H9 (cell line): ENCODE measurements around the gene TRAF2. TPM values are rescaled to one million over a fixed set of nuclear protein-coding genes. Genes with fewer than 3 reads are reported as not detected.

Source experiments
- DNase-seq: peaks from one replicate; pipeline ENCODE4 v3.0.0-alpha.2; 2017
- H2AFZ ChIP-seq: one replicate; pipeline ENCODE4 v1.6.1; 2013; ENCODE audit warnings: mild to moderate bottlenecking, low read length, control low read depth, moderate library complexity
- H2AK5ac ChIP-seq: 2 replicates; pipeline ENCODE4 v1.6.1; 2013; ENCODE audit warnings: low read length, control low read depth, mixed read lengths; ENCODE audit not compliant: insufficient read length
- H2BK120ac ChIP-seq: one replicate; pipeline ENCODE4 v1.6.1; 2013; ENCODE audit warnings: low read depth, mild to moderate bottlenecking, low read length, control low read depth, inconsistent platforms; ENCODE audit not compliant: poor library complexity, severe bottlenecking
- H2BK12ac ChIP-seq: 2 replicates; pipeline ENCODE4 v1.6.1; 2013; ENCODE audit warnings: low read length, control low read depth, mixed read lengths, low read depth; ENCODE audit not compliant: insufficient read length
- H2BK15ac ChIP-seq: 2 replicates; pipeline ENCODE4 v1.6.1; 2013; ENCODE audit warnings: low read depth, low read length, control low read depth
- H2BK20ac ChIP-seq: one replicate; pipeline ENCODE4 v1.6.1; 2013; ENCODE audit warnings: low read depth, mild to moderate bottlenecking, low read length, control low read depth, inconsistent platforms; ENCODE audit not compliant: poor library complexity, severe bottlenecking
- H2BK5ac ChIP-seq: 2 replicates; pipeline ENCODE4 v1.6.1; 2013; ENCODE audit warnings: low read length, control low read depth, mixed read lengths; ENCODE audit not compliant: insufficient read length
- H3K14ac ChIP-seq: 2 replicates; pipeline ENCODE4 v1.6.1; 2013; ENCODE audit warnings: low read length, control low read depth; ENCODE audit not compliant: insufficient read depth
- H3K18ac ChIP-seq: 2 replicates; pipeline ENCODE4 v1.6.1; 2013; ENCODE audit warnings: low read depth, mild to moderate bottlenecking, mixed read lengths, low read length, control low read depth; ENCODE audit not compliant: insufficient read length
- H3K23ac ChIP-seq: 2 replicates; pipeline ENCODE4 v1.6.1; 2013; ENCODE audit warnings: low read length, control low read depth, mixed read lengths, low read depth; ENCODE audit not compliant: insufficient read length
- H3K23me2 ChIP-seq: 2 replicates; pipeline ENCODE4 v1.6.1; 2013; ENCODE audit warnings: low read depth, mild to moderate bottlenecking, mixed read lengths, low read length, control low read depth; ENCODE audit not compliant: insufficient read length, poor library complexity, severe bottlenecking
- H3K27ac ChIP-seq: 2 replicates; pipeline ENCODE4 v1.5.1; 2013; ENCODE audit warnings: low read length, control low read depth, mixed read lengths, low read depth; ENCODE audit not compliant: insufficient read length
- H3K27me3 ChIP-seq: 2 replicates; pipeline ENCODE4 v1.6.1; 2013; ENCODE audit warnings: low read length, control low read depth, inconsistent platforms; ENCODE audit not compliant: insufficient read depth
- H3K4ac ChIP-seq: 2 replicates; pipeline ENCODE4 v1.6.1; 2013; ENCODE audit warnings: low read depth, mild to moderate bottlenecking, control low read depth, inconsistent platforms, low read length, moderate library complexity
- H3K4me1 ChIP-seq: 2 replicates; pipeline ENCODE4 v1.6.1; 2013; ENCODE audit warnings: low read length, control low read depth, inconsistent platforms; ENCODE audit not compliant: insufficient read depth
- H3K4me2 ChIP-seq: 2 replicates; pipeline ENCODE4 v1.6.1; 2013; ENCODE audit warnings: low read length, control low read depth, mixed read lengths; ENCODE audit not compliant: insufficient read length, insufficient read depth
- H3K56ac ChIP-seq: 2 replicates; pipeline ENCODE4 v1.6.1; 2013; ENCODE audit warnings: low read depth, mild to moderate bottlenecking, mixed read lengths, low read length, control low read depth; ENCODE audit not compliant: insufficient read length
- H3K79me1 ChIP-seq: 2 replicates; pipeline ENCODE4 v1.6.1; 2013; ENCODE audit warnings: low read depth, mild to moderate bottlenecking, moderate library complexity, low read length, control low read depth, inconsistent platforms; ENCODE audit not compliant: insufficient read depth, poor library complexity, severe bottlenecking
- H3K79me2 ChIP-seq: 2 replicates; pipeline ENCODE4 v1.6.1; 2013; ENCODE audit warnings: low read length, control low read depth, inconsistent platforms; ENCODE audit not compliant: insufficient read depth
- H3K9ac ChIP-seq: 2 replicates; pipeline ENCODE4 v1.6.1; 2013; ENCODE audit warnings: low read length, control low read depth, mixed read lengths; ENCODE audit not compliant: insufficient read length; ENCODE audit errors: extremely low read depth
- H3K9me3 ChIP-seq: one replicate; pipeline ENCODE4 v1.6.1; 2013; ENCODE audit warnings: low read depth, low read length, inconsistent platforms; ENCODE audit not compliant: control insufficient read depth
- H3T11ph ChIP-seq: one replicate; pipeline ENCODE4 v1.6.1; 2013; ENCODE audit warnings: mild to moderate bottlenecking, low read length, control low read depth, inconsistent platforms
- H4K20me1 ChIP-seq: one replicate; pipeline ENCODE4 v1.6.1; 2013; ENCODE audit not compliant: control insufficient read depth, insufficient read length, insufficient read depth
- H4K5ac ChIP-seq: 2 replicates; pipeline ENCODE4 v1.6.1; 2013; ENCODE audit warnings: low read depth, mild to moderate bottlenecking, mixed read lengths, low read length, control low read depth; ENCODE audit not compliant: insufficient read length
- H4K8ac ChIP-seq: replicated peaks from 2 replicates; pipeline ENCODE4 v1.6.1; 2013; ENCODE audit warnings: low read length, control low read depth, mixed read lengths, low read depth; ENCODE audit not compliant: insufficient read length
- H4K91ac ChIP-seq: 2 replicates; pipeline ENCODE4 v1.6.1; 2013; ENCODE audit warnings: low read depth, mild to moderate bottlenecking, moderate library complexity, mixed read lengths, low read length, control low read depth; ENCODE audit not compliant: insufficient read length
- H3K27ac Mint-ChIP-seq, 3 experiments: 2 replicates in 2 of 3; 3 replicates in 1 of 3; pipeline ENCODE4 v1.8.0; 2020 to 2021; ENCODE audit warnings: mixed read lengths in 3 of 3, mild to moderate bottlenecking in 1 of 3, moderate library complexity in 1 of 3
- H3K27me3 Mint-ChIP-seq: 2 replicates; pipeline ENCODE4 v1.8.0; 2021; ENCODE audit warnings: low read depth, mild to moderate bottlenecking, moderate library complexity, mixed read lengths
- H3K36me3 Mint-ChIP-seq, 3 experiments: 2 replicates in 2 of 3; 3 replicates in 1 of 3; pipeline ENCODE4 v1.8.0; 2020 to 2021; ENCODE audit warnings: low read depth in 3 of 3, mixed read lengths in 3 of 3; ENCODE audit not compliant: insufficient read depth in 1 of 3
- H3K4me1 Mint-ChIP-seq, 2 experiments: 2 replicates each; pipeline ENCODE4 v1.8.0; 2020; ENCODE audit warnings: mixed read lengths in 2 of 2
- H3K4me3 Mint-ChIP-seq, 2 experiments: 2 replicates in 1 of 2; 3 replicates in 1 of 2; pipeline ENCODE4 v1.8.0; 2020 to 2021; ENCODE audit warnings: mild to moderate bottlenecking in 2 of 2, mixed read lengths in 2 of 2, moderate library complexity in 1 of 2
- H3K9me3 Mint-ChIP-seq, 2 experiments: 2 replicates in 1 of 2; 3 replicates in 1 of 2; pipeline ENCODE4 v1.8.0; 2020; ENCODE audit warnings: mild to moderate bottlenecking in 2 of 2, mixed read lengths in 2 of 2, moderate library complexity in 1 of 2
- WGBS: extraction: QIAGEN DNeasy Blood & Tissue Kit; methylation state at CpG from one replicate; pipeline ENCODE4 v1.1.7; 2013; ENCODE audit warnings: missing lambda C conversion rate, low lambda C conversion rate, mixed read lengths; ENCODE audit not compliant: insufficient read length; ENCODE audit errors: extremely low coverage; 5-methylcytosine and 5-hydroxymethylcytosine counted together
- total RNA-seq: library from RNA; stranded (reverse); gene quantifications from 2 replicates; pipeline ENCODE4 v1.2.1, GENCODE V29; 2021
- TF ChIP-seq, protein P1 (sequence below): fragments of 200-600 bp; sonication (generic); conservative IDR thresholded peaks from 3 replicates; pipeline ENCODE4 v1.8.0; 2021; ENCODE audit warnings: antibody characterized with exemption, mild to moderate bottlenecking

The TRAF2 gene
- total RNA-seq, 1 experiment from 2014 or later, result 48.8 TPM

DNA sequence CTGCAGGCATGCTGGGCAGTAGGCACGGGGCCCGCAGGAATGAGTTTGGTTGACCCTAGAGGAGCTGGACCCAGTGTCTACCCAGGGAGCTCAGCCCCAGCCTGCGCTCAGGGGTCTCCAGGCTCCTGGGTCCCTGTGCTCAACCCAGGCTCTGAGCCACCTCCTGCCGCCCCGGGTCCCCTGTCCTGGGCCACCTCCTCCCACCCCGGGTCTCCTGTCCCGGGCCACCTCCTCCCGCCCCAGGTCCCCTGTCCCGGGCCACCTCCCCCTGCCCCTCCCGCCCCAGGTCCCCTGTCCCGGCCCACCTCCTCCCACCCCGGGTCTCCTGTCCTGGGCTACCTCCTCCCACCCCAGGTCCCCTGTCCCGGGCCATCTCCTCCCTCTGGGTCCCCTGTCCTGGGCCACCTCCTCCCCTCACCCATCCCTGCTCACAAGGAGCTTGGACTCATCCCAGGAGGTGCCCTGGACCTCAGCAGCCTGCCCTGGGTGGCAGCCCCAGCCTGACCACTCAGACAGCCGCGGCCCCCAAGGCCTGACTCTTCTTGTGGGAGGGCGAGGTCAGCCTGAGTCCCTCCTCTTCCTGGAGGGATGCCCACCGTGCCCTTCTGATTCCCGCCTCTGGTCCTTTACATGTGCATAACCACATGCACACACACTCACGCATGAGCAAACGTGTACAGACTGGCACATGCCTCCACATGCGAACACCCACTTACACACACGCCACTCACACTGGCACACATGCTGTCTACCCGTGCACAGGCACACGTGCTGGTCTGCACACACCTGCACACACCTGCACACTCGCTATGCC lies 68.2 kb downstream of the TRAF2 start:
- H3K9me3 Mint-ChIP-seq, result peaks cover 6% of the 10 kb centered on the region in 2 experiments; a peak in 4 of 5 replicates
- no peak overlapping the region for H3K4me3 Mint-ChIP-seq

More for the DNA sequence above, 68.2 kb downstream of the TRAF2 start:
- TF ChIP-seq, protein P1, sequence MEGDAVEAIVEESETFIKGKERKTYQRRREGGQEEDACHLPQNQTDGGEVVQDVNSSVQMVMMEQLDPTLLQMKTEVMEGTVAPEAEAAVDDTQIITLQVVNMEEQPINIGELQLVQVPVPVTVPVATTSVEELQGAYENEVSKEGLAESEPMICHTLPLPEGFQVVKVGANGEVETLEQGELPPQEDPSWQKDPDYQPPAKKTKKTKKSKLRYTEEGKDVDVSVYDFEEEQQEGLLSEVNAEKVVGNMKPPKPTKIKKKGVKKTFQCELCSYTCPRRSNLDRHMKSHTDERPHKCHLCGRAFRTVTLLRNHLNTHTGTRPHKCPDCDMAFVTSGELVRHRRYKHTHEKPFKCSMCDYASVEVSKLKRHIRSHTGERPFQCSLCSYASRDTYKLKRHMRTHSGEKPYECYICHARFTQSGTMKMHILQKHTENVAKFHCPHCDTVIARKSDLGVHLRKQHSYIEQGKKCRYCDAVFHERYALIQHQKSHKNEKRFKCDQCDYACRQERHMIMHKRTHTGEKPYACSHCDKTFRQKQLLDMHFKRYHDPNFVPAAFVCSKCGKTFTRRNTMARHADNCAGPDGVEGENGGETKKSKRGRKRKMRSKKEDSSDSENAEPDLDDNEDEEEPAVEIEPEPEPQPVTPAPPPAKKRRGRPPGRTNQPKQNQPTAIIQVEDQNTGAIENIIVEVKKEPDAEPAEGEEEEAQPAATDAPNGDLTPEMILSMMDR, result no peak
- Histone ChIP-seq H3K23me2 (peaks cover 2% of the 10 kb centered on the region), H3T11ph (no peak overlapping the region), H3K9ac (no peak overlapping the region), H2AFZ (no peak overlapping the region), H3K18ac (no peak overlapping the region), H3K23ac (no peak overlapping the region), H2BK12ac (no peak overlapping the region), H4K91ac (no peak overlapping the region), H4K8ac (no peak overlapping the region), H3K79me1 (no peaks in the 10 kb centered on the region), H3K4me2 (no peak overlapping the region), H2AK5ac (no peak overlapping the region), H4K20me1 (peaks cover 2% of the 10 kb centered on the region), H3K27me3 (no peaks in the 10 kb centered on the region), H3K4ac (no peak overlapping the region), H3K27ac (no peak overlapping the region), H3K14ac (no peak overlapping the region), H4K5ac (no peak overlapping the region), H2BK20ac (no peak overlapping the region), H3K4me1 (no peaks in the 10 kb centered on the region), H2BK5ac (no peak overlapping the region), H2BK120ac (no peak overlapping the region), H3K56ac (no peak overlapping the region), H2BK15ac (no peak overlapping the region), H3K79me2 (no peaks in the 10 kb centered on the region), H3K9me3 (no peaks in the 10 kb centered on the region)
- H3K36me3 Mint-ChIP-seq, result no peaks in the 10 kb centered on the region; a peak in 1 of 7 replicates
- 0 out of 4 replicates have a peak, but pooled peaks cover 0 to 2% of the 10 kb centered on the region in 2 experiments for H3K4me1 Mint-ChIP-seq
- no peak for DNase-seq
- H3K27me3 Mint-ChIP-seq, result peaks cover 8% of the 10 kb centered on the region
- no peak overlapping the region for H3K27ac Mint-ChIP-seq
- no CpG with 5 or more reads among the region's 25 CpGs for WGBS
